Cardiac fibroblast (primary cell): ENCODE measurements around the gene VARS1.

Experiments used
- DNase-seq, 2 donors: peaks; one replicate each; pipeline versions ENCODE4 v3.0.0 to v3.0.0-alpha.2; 2010; ENCODE audit warnings: low read depth in 2 of 2
- H3K4me3 ChIP-seq, 2 donors: replicated peaks in 1 of 2; 1 replicate in 1 of 2; 2 replicates in 1 of 2; pipeline ENCODE4 v1.5.1; 2011; ENCODE audit warnings: low read depth in 2 of 2, low read length in 2 of 2, mild to moderate bottlenecking in 2 of 2, moderate library complexity in 1 of 2
- TF ChIP-seq, protein P1 (sequence below): IDR thresholded peaks from one replicate; pipeline ENCODE4 v1.5.1; 2011; ENCODE audit warnings: low read depth, mild to moderate bottlenecking, low read length, inconsistent platforms

The VARS1 gene

DNA sequence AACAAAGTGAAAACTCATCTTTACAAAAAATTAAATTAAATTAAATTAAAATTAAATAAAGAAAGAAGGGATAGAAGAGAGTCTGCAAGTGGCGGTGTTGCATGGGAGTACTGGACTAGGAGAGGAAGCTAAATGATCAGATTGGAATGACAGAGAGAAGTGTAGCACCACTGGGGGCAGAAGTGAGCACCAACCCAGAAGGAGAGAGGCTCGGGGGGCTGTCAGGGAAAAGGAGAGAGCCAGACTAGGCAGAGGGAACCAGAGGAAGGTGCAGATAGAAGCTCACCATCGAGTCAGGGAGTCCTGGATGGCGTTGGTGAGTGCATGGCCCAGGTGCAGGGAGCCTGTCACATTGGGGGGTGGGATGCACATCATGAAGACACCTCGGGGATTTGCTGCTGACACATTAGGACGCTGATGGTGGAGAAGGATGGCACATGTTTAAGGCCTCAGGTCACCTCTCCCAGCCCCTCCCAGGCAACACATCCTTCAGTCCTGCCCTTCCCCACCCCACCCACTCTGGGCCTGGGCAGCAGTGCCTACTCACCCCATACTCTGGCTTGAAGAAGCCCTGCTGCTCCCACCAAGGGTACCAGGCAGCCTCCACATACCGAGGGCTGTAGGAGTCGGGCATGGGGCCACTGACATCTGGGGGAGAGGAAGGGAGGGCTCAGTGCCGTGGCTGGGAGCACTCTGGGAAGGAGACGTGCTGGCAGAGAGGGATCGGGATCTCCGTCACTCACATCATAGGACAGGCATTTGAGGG is 4.0 kb downstream of the VARS1 start:
- no peak overlapping the region for H3K4me3 ChIP-seq
- TF ChIP-seq, protein P1, sequence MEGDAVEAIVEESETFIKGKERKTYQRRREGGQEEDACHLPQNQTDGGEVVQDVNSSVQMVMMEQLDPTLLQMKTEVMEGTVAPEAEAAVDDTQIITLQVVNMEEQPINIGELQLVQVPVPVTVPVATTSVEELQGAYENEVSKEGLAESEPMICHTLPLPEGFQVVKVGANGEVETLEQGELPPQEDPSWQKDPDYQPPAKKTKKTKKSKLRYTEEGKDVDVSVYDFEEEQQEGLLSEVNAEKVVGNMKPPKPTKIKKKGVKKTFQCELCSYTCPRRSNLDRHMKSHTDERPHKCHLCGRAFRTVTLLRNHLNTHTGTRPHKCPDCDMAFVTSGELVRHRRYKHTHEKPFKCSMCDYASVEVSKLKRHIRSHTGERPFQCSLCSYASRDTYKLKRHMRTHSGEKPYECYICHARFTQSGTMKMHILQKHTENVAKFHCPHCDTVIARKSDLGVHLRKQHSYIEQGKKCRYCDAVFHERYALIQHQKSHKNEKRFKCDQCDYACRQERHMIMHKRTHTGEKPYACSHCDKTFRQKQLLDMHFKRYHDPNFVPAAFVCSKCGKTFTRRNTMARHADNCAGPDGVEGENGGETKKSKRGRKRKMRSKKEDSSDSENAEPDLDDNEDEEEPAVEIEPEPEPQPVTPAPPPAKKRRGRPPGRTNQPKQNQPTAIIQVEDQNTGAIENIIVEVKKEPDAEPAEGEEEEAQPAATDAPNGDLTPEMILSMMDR = peak; percentile 68
- peak; percentile 54 to 63 for DNase-seq

GRCh38 chr6:31785475-31785874 is 10.1 kb downstream of the VARS1 start:
- no peak for DNase-seq
- TF ChIP-seq, protein P1 = no peak
- H3K4me3 ChIP-seq = no peak overlapping the region

DNA sequence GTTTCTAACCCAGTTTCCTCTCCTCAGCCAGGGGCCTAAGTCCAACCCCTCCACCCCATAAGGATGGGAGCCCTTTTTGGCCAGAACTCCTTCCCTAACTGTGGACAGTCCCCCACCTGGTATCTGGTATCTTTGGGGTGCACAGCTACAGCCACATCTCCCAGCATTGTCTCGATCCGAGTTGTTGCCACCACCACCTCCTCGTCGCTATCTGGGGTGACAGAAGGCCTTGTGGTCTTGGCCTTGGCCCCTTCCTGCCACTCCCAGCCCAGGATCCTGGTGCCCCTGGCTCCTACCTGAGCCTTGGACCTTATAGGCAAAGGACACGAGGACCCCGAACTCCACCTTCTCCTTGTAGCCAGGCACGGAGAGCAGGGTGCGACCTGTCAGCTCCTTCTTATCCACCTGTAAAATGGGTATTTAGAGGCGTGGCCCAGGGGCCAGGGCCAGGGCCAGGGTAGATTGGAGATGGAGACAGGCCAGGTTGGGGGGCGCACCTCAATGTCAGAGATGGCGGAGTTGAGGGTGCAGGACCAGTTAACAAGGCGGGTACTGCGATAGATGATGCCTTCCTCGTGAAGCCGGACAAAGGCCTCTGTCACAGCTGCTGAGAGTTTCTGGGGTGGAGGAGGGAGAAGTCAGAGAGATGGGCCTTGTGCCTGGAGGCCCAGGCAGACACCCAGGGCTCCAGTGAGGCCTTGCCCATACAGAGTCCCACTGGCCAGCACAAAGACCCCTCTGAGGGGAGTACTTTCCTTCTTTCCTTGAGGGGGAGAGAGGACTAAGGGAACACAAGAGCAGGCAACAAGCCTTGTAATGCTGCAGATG is 11.2 kb downstream of the VARS1 start:
- no peak overlapping the region for H3K4me3 ChIP-seq

GRCh38 chr6:31782126-31782855 is 13.3 kb downstream of the VARS1 start:
- TF ChIP-seq, protein P1 = no peak
- DNase-seq = no peak
- H3K4me3 ChIP-seq = no peak overlapping the region

More for the DNA sequence above, 11.2 kb downstream of the VARS1 start:
- DNase-seq = no peak
- TF ChIP-seq, protein P1 = no peak

GRCh38 chr6:31781244-31782125 is 14.1 kb downstream of the VARS1 start:
- TF ChIP-seq, protein P1 = no peak
- H3K4me3 ChIP-seq = no peak overlapping the region
- no peak for DNase-seq
